ENCODE results near the gene PEPD.

Gene PEPD

DNA sequence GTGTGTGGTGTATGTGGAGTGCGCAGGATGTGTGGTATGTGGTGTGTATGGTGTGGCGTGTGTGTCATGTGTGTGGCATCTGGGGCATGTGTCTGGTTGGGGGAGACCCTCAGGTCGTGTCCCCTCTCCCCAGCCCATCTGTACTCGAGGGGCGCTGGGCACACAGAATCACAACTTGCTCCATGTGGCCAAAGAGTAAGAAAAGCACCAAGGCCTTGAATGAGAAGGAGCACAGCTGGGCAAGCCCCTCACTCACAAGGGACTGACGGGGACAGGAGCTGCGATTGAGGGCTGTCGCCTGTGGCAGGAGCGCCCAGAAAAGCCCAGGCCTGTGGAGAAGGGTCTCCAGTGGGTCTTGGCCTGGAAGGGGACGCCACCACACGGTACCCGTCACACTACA is 62.8 kb downstream of the PEPD start:
- Histone ChIP-seq H3K79me2 (ENCODE audit: insufficient read depth, low read depth) (no peaks in the 10 kb centered on the region), H3K36me3 (ENCODE audit: insufficient read depth) (no peaks in the 10 kb centered on the region), H4K20me1 (ENCODE audit: insufficient read depth) (no peaks in the 10 kb centered on the region), H3K27ac (no peak overlapping the region), H3K9ac (no peak overlapping the region), H3K4me1 (ENCODE audit: low read depth, poor library complexity, severe bottlenecking) (no peaks in the 10 kb centered on the region), H3K4me3 (IDR thresholded peaks at IDR 0.05; ENCODE audit: insufficient read depth, low read depth, low read length) (no peak overlapping the region), H3K4me2 (no peak overlapping the region), H3K27me3 (ENCODE audit: insufficient read depth, low read depth) (no peaks in the 10 kb centered on the region), H2AFZ (ENCODE audit: low read depth) (no peak overlapping the region)
- no peak for TF ChIP-seq CTCF (conservative IDR thresholded peaks at IDR 0.05; ENCODE audit: low read depth, low read length)

- TF ChIP-seq CTCF (conservative IDR thresholded peaks at IDR 0.05; ENCODE audit: low read depth, low read length): no peak
- no peak overlapping the region for H3K4me2 ChIP-seq
- no peak overlapping the region for H3K27ac ChIP-seq
- no peaks in the 10 kb centered on the region for H4K20me1 ChIP-seq (ENCODE audit: insufficient read depth)
- H2AFZ ChIP-seq (ENCODE audit: low read depth): no peak overlapping the region
- no peaks in the 10 kb centered on the region for H3K27me3 ChIP-seq (ENCODE audit: insufficient read depth, low read depth)
- no peaks in the 10 kb centered on the region for H3K79me2 ChIP-seq (ENCODE audit: insufficient read depth, low read depth)
- no peak overlapping the region for H3K9ac ChIP-seq
- no peaks in the 10 kb centered on the region for H3K4me1 ChIP-seq (ENCODE audit: low read depth, poor library complexity, severe bottlenecking)
- H3K36me3 ChIP-seq (ENCODE audit: insufficient read depth): no peaks in the 10 kb centered on the region
- H3K4me3 ChIP-seq (IDR thresholded peaks at IDR 0.05; ENCODE audit: insufficient read depth, low read depth, low read length): no peak overlapping the region
Observed at GRCh38 chr19:33458171-33458633, 63.4 kb downstream of the PEPD start.

GRCh38 chr19:33456845-33457220 is 64.8 kb downstream of the PEPD start:
- no peak overlapping the region for H3K27ac ChIP-seq
- TF ChIP-seq CTCF (conservative IDR thresholded peaks at IDR 0.05; ENCODE audit: low read depth, low read length): no peak
- no peaks in the 10 kb centered on the region for H3K4me1 ChIP-seq (ENCODE audit: low read depth, poor library complexity, severe bottlenecking)
- H3K27me3 ChIP-seq (ENCODE audit: insufficient read depth, low read depth): no peaks in the 10 kb centered on the region
- no peak overlapping the region for H2AFZ ChIP-seq (ENCODE audit: low read depth)
- no peaks in the 10 kb centered on the region for H3K79me2 ChIP-seq (ENCODE audit: insufficient read depth, low read depth)
- no peaks in the 10 kb centered on the region for H4K20me1 ChIP-seq (ENCODE audit: insufficient read depth)
- no peak overlapping the region for H3K4me3 ChIP-seq (IDR thresholded peaks at IDR 0.05; ENCODE audit: insufficient read depth, low read depth, low read length)
- H3K9ac ChIP-seq: no peak overlapping the region
- H3K36me3 ChIP-seq (ENCODE audit: insufficient read depth): no peaks in the 10 kb centered on the region
- H3K4me2 ChIP-seq: no peak overlapping the region

- Histone ChIP-seq H3K4me3 (IDR thresholded peaks at IDR 0.05; ENCODE audit: insufficient read depth, low read depth, low read length) (no peak overlapping the region), H3K79me2 (ENCODE audit: insufficient read depth, low read depth) (no peaks in the 10 kb centered on the region), H3K4me1 (ENCODE audit: low read depth, poor library complexity, severe bottlenecking) (no peaks in the 10 kb centered on the region), H3K27me3 (ENCODE audit: insufficient read depth, low read depth) (no peaks in the 10 kb centered on the region), H2AFZ (ENCODE audit: low read depth) (no peak overlapping the region), H3K9ac (no peak overlapping the region), H3K36me3 (ENCODE audit: insufficient read depth) (no peaks in the 10 kb centered on the region), H3K4me2 (no peak overlapping the region), H3K27ac (no peak overlapping the region), H4K20me1 (ENCODE audit: insufficient read depth) (no peaks in the 10 kb centered on the region)
- TF ChIP-seq CTCF (conservative IDR thresholded peaks at IDR 0.05; ENCODE audit: low read depth, low read length): no peak
Observed at GRCh38 chr19:33456076-33456844, 65.3 kb downstream of the PEPD start.
